Neuronal stem cell (in vitro differentiated cells): ENCODE data around the gene REELD1.

ENCODE experiments used
- DNase-seq: peaks from one replicate; pipeline ENCODE4 v3.0.0-alpha.2; 2013; ENCODE audit warnings: low spot score
- H2AFZ ChIP-seq: one replicate; pipeline ENCODE4 v1.6.1; 2013; ENCODE audit warnings: mild to moderate bottlenecking, low read length, inconsistent platforms
- H2AK5ac ChIP-seq: 2 replicates; pipeline ENCODE4 v1.6.1; 2013; ENCODE audit warnings: low read depth, mild to moderate bottlenecking, inconsistent platforms, low read length, moderate library complexity, mixed read lengths
- H2BK120ac ChIP-seq: 2 replicates; pipeline ENCODE4 v1.6.1; 2013; ENCODE audit warnings: low read depth, mild to moderate bottlenecking, inconsistent platforms, low read length, moderate library complexity, mixed read lengths
- H2BK12ac ChIP-seq: one replicate; pipeline ENCODE4 v1.6.1; 2013; ENCODE audit warnings: low read length, inconsistent platforms
- H2BK15ac ChIP-seq: 2 replicates; pipeline ENCODE4 v1.6.1; 2013; ENCODE audit warnings: mild to moderate bottlenecking, low read length, inconsistent platforms, mixed read lengths
- H2BK5ac ChIP-seq: one replicate; pipeline ENCODE4 v1.6.1; 2013; ENCODE audit warnings: inconsistent platforms, mild to moderate bottlenecking, low read length, moderate library complexity
- H3K14ac ChIP-seq: one replicate; pipeline ENCODE4 v1.6.1; 2013; ENCODE audit warnings: low read length, inconsistent platforms
- H3K18ac ChIP-seq: 2 replicates; pipeline ENCODE4 v1.6.1; 2013; ENCODE audit warnings: low read length, inconsistent platforms
- H3K23ac ChIP-seq: 2 replicates; pipeline ENCODE4 v1.6.1; 2013; ENCODE audit warnings: low read depth, mild to moderate bottlenecking, mixed read lengths, low read length, inconsistent platforms; ENCODE audit not compliant: poor library complexity
- H3K27ac ChIP-seq: replicated peaks from 3 replicates; pipeline ENCODE4 v1.5.1; 2013; ENCODE audit warnings: low read length, inconsistent platforms
- H3K27me3 ChIP-seq, 3 experiments: 2 replicates each; pipeline ENCODE4 v1.6.1; 2013; ENCODE audit warnings: low read length in 3 of 3, mild to moderate bottlenecking in 2 of 3, inconsistent platforms in 1 of 3, low read depth in 1 of 3, mixed read lengths in 1 of 3, moderate library complexity in 1 of 3; ENCODE audit not compliant: control insufficient read depth in 3 of 3, insufficient read depth in 3 of 3
- H3K36me3 ChIP-seq, 2 donors: replicated peaks in 1 of 2; 2 replicates each; pipeline ENCODE4 v1.6.1; 2013; ENCODE audit warnings: low read length in 2 of 2; ENCODE audit not compliant: control insufficient read depth in 2 of 2, insufficient read depth in 2 of 2
- H3K4ac ChIP-seq: 2 replicates; pipeline ENCODE4 v1.6.1; 2013; ENCODE audit warnings: inconsistent platforms, mild to moderate bottlenecking, low read length, moderate library complexity
- H3K4me1 ChIP-seq, 2 donors: 1 replicate in 1 of 2; 2 replicates in 1 of 2; pipeline ENCODE4 v1.6.1; 2013; ENCODE audit warnings: low read length in 2 of 2, low read depth in 1 of 2; ENCODE audit not compliant: control insufficient read depth in 2 of 2, insufficient read depth in 1 of 2
- H3K4me2 ChIP-seq: one replicate; pipeline ENCODE4 v1.6.1; 2013; ENCODE audit warnings: mild to moderate bottlenecking, low read length, inconsistent platforms; ENCODE audit not compliant: insufficient read depth, poor library complexity, severe bottlenecking
- H3K4me3 ChIP-seq, 2 donors: 2 replicates each; pipeline ENCODE4 v1.5.1; 2013; ENCODE audit warnings: low read length in 2 of 2, mild to moderate bottlenecking in 2 of 2, inconsistent platforms in 1 of 2, moderate library complexity in 1 of 2
- H3K79me1 ChIP-seq: one replicate; pipeline ENCODE4 v1.6.1; 2013; ENCODE audit warnings: low read depth, mild to moderate bottlenecking, inconsistent platforms, low read length, moderate library complexity
- H3K9ac ChIP-seq: one replicate; pipeline ENCODE4 v1.6.1; 2013; ENCODE audit warnings: mild to moderate bottlenecking, low read depth, low read length, inconsistent platforms; ENCODE audit not compliant: poor library complexity
- H3K9me3 ChIP-seq, 2 donors: replicated peaks in 1 of 2; 2 replicates each; pipeline versions ENCODE3 to v1.6.1; 2013; ENCODE audit warnings: low read length in 2 of 2, mild to moderate bottlenecking in 2 of 2, inconsistent platforms in 1 of 2, low read depth in 1 of 2, mixed read lengths in 1 of 2, moderate library complexity in 1 of 2; ENCODE audit not compliant: control insufficient read depth in 2 of 2, insufficient read depth in 1 of 2
- H4K8ac ChIP-seq: one replicate; pipeline ENCODE4 v1.6.1; 2013; ENCODE audit warnings: low read depth, mild to moderate bottlenecking, inconsistent platforms, low read length, moderate library complexity
- H4K91ac ChIP-seq: one replicate; pipeline ENCODE4 v1.6.1; 2013; ENCODE audit warnings: low read length, low read depth, mild to moderate bottlenecking, inconsistent platforms; ENCODE audit not compliant: poor library complexity
- WGBS, 2 donors: extraction: QIAGEN DNeasy Blood & Tissue Kit; methylation state at CpG; one replicate each; pipeline ENCODE4 v1.1.7; 2013; ENCODE audit warnings: missing lambda C conversion rate in 2 of 2, mixed read lengths in 1 of 2; ENCODE audit not compliant: insufficient read length in 2 of 2, insufficient replicate concordance in 1 of 2; ENCODE audit errors: extremely low coverage in 2 of 2; 5-methylcytosine and 5-hydroxymethylcytosine counted together

The REELD1 gene

GRCh38 chr4:146212781-146213180, 1.6 kb upstream of the REELD1 start:
- no peak overlapping the region for H3K18ac ChIP-seq
- no peaks in the 10 kb centered on the region for H3K9me3 ChIP-seq
- no peak overlapping the region for H3K4ac ChIP-seq

GRCh38 chr4:146222313-146222712, 8.0 kb downstream of the REELD1 start:
- Histone ChIP-seq H3K4me2 (no peak overlapping the region), H2AFZ (peak overlapping the region; percentile 32), H3K14ac (no peak overlapping the region), H3K36me3 (no peaks in the 10 kb centered on the region), H2BK15ac (no peak overlapping the region), H4K8ac (no peak overlapping the region), H2BK12ac (no peak overlapping the region), H3K4me3 (no peak overlapping the region), H2AK5ac (no peak overlapping the region), H3K27ac (no peak overlapping the region), H3K27me3 (peaks cover 0 to 5% (median 0%) of the 10 kb centered on the region in 3 experiments), H2BK120ac (no peak overlapping the region), H3K9ac (no peak overlapping the region), H3K79me1 (no peaks in the 10 kb centered on the region), H3K9me3 (no peaks in the 10 kb centered on the region), H3K4me1 (no peaks in the 10 kb centered on the region), H4K91ac (no peak overlapping the region), H3K18ac (no peak overlapping the region), H3K23ac (no peak overlapping the region), H3K4ac (no peak overlapping the region), H2BK5ac (no peak overlapping the region)
- no CpG with 5 or more reads among the region's 8 CpGs for WGBS, 2 donors
- DNase-seq, result no peak

More at GRCh38 chr4:146212781-146213180, 1.6 kb upstream of the REELD1 start:
- H3K36me3 ChIP-seq, result no peaks in the 10 kb centered on the region
- no peak overlapping the region for H2BK12ac ChIP-seq
- no peak overlapping the region for H3K4me2 ChIP-seq
- no peaks in the 10 kb centered on the region for H3K4me1 ChIP-seq
- no peak overlapping the region for H4K91ac ChIP-seq
- no peak overlapping the region for H2AFZ ChIP-seq
- no peak overlapping the region for H2BK5ac ChIP-seq
- no peak overlapping the region for H2AK5ac ChIP-seq
- no peak overlapping the region for H2BK120ac ChIP-seq
- H3K4me3 ChIP-seq, result no peak overlapping the region
- H4K8ac ChIP-seq, result no peak overlapping the region
- no peak for DNase-seq
- H3K79me1 ChIP-seq, result no peaks in the 10 kb centered on the region
- H3K23ac ChIP-seq, result no peak overlapping the region
- H3K27ac ChIP-seq, result no peak overlapping the region
- WGBS, 2 donors, result no CpG with 5 or more reads among the region's 9 CpGs
- H3K14ac ChIP-seq, result no peak overlapping the region
- H3K9ac ChIP-seq, result no peak overlapping the region
- peaks cover 0 to 3% (median 0%) of the 10 kb centered on the region in 3 experiments for H3K27me3 ChIP-seq
- no peak overlapping the region for H2BK15ac ChIP-seq

GRCh38 chr4:146224326-146224966, 10.1 kb downstream of the REELD1 start:
- Histone ChIP-seq H3K9me3 (no peaks in the 10 kb centered on the region), H3K9ac (no peak overlapping the region), H2BK120ac (no peak overlapping the region), H3K27ac (no peak overlapping the region), H3K4ac (no peak overlapping the region), H3K18ac (no peak overlapping the region), H2BK15ac (no peak overlapping the region), H3K4me1 (no peaks in the 10 kb centered on the region), H3K23ac (no peak overlapping the region), H3K79me1 (no peaks in the 10 kb centered on the region), H3K4me2 (no peak overlapping the region), H3K27me3 (peaks cover 0 to 5% (median 0%) of the 10 kb centered on the region in 3 experiments), H3K36me3 (no peaks in the 10 kb centered on the region), H2BK12ac (no peak overlapping the region), H4K91ac (no peak overlapping the region), H3K14ac (no peak overlapping the region), H4K8ac (no peak overlapping the region), H2BK5ac (no peak overlapping the region), H3K4me3 (no peak overlapping the region), H2AK5ac (no peak overlapping the region), H2AFZ (no peak overlapping the region)
- no peak for DNase-seq
- no CpG with 5 or more reads among the region's 8 CpGs for WGBS, 2 donors

GRCh38 chr4:146229406-146229805, 15.1 kb downstream of the REELD1 start:
- Histone ChIP-seq H3K4me3 (no peak overlapping the region), H2BK5ac (no peak overlapping the region), H3K36me3 (no peaks in the 10 kb centered on the region), H2BK12ac (no peak overlapping the region), H4K91ac (no peak overlapping the region), H3K14ac (no peak overlapping the region), H3K27me3 (peaks cover 0 to 2% (median 0%) of the 10 kb centered on the region in 3 experiments), H3K4ac (no peak overlapping the region), H3K79me1 (no peaks in the 10 kb centered on the region), H2AK5ac (no peak overlapping the region), H2BK15ac (no peak overlapping the region), H3K23ac (no peak overlapping the region), H3K18ac (no peak overlapping the region), H3K9me3 (no peaks in the 10 kb centered on the region), H2AFZ (no peak overlapping the region), H3K4me2 (no peak overlapping the region), H4K8ac (no peak overlapping the region), H3K4me1 (peaks cover 0 to 2% of the 10 kb centered on the region in 2 donors), H3K27ac (no peak overlapping the region), H2BK120ac (no peak overlapping the region), H3K9ac (no peak overlapping the region)
- DNase-seq, result no peak
